NB4 (cell line): ENCODE measurements around the gene AGAP1.

Source experiments
- POLR2A ChIP-seq: IDR thresholded peaks from 2 replicates; pipeline ENCODE4 v1.6.1; 2011; ENCODE audit warnings: mild to moderate bottlenecking; ENCODE audit not compliant: insufficient read length; ENCODE audit errors: extremely low read depth
- TF ChIP-seq, protein P1 (sequence below): IDR thresholded peaks from one replicate; pipeline ENCODE4 v1.5.1; 2012; ENCODE audit warnings: low read depth, low read length

DNA sequence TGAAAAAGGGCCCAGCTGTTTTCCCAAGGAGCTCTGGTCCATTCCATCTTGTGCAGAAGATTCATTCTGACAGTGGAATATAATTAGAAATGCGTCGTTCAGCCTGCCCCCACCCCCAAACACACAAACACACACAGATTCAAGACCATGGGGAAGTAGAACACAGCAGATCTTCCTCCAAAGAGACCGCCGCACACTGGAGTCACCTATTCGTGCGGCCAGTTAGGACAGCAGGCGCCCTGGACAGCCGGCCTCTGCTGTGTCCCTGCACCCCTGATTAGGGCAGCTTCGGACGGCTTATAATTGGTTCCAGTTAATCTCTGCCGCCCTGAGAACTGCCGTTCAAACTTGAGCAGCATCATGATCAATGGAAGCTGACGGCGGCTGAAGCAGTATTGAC lies 558.4 kb downstream of the AGAP1 start:
- TF ChIP-seq, protein P1, sequence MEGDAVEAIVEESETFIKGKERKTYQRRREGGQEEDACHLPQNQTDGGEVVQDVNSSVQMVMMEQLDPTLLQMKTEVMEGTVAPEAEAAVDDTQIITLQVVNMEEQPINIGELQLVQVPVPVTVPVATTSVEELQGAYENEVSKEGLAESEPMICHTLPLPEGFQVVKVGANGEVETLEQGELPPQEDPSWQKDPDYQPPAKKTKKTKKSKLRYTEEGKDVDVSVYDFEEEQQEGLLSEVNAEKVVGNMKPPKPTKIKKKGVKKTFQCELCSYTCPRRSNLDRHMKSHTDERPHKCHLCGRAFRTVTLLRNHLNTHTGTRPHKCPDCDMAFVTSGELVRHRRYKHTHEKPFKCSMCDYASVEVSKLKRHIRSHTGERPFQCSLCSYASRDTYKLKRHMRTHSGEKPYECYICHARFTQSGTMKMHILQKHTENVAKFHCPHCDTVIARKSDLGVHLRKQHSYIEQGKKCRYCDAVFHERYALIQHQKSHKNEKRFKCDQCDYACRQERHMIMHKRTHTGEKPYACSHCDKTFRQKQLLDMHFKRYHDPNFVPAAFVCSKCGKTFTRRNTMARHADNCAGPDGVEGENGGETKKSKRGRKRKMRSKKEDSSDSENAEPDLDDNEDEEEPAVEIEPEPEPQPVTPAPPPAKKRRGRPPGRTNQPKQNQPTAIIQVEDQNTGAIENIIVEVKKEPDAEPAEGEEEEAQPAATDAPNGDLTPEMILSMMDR = no peak
- TF ChIP-seq POLR2A = no peak
